Loucy (cell line): ENCODE results near the gene PSD2.

Experiments used
- H2AFZ ChIP-seq: fragments of 200-600 bp; sonication (generic); 2 replicates; pipeline ENCODE4 v1.6.0; 2016; ENCODE audit warnings: antibody characterized with exemption, mild to moderate bottlenecking, low read length, moderate library complexity
- H3F3A ChIP-seq: fragments of 200-600 bp; 2 replicates; pipeline ENCODE4 v1.6.0; 2016; ENCODE audit warnings: antibody characterized with exemption, low read depth, mild to moderate bottlenecking
- H3K27me3 ChIP-seq: fragments of 200-600 bp; sonication (generic); 2 replicates; pipeline ENCODE4 v1.6.1; 2014; ENCODE audit warnings: low read length, mild to moderate bottlenecking; ENCODE audit not compliant: insufficient read depth, poor library complexity, severe bottlenecking
- H3K36me3 ChIP-seq: fragments of 200-600 bp; sonication (generic); 2 replicates; pipeline ENCODE4 v1.6.1; 2016; ENCODE audit warnings: low read length; ENCODE audit not compliant: insufficient read depth
- H3K4me1 ChIP-seq: fragments of 200-600 bp; sonication (generic); 2 replicates; pipeline ENCODE4 v1.5.1; 2014; ENCODE audit warnings: low read length, mild to moderate bottlenecking; ENCODE audit not compliant: insufficient read depth, poor library complexity, severe bottlenecking
- H3K4me2 ChIP-seq: fragments of 200-600 bp; sonication (generic); 2 replicates; pipeline ENCODE4 v1.6.0; 2014; ENCODE audit warnings: antibody characterized with exemption, low read length, low read depth, mild to moderate bottlenecking; ENCODE audit not compliant: poor library complexity, severe bottlenecking
- H3K4me3 ChIP-seq: fragments of 200-600 bp; sonication (generic); 2 replicates; pipeline ENCODE4 v1.5.1; 2014; ENCODE audit warnings: low read length, mild to moderate bottlenecking, mixed read lengths; ENCODE audit not compliant: poor library complexity, severe bottlenecking
- H3K79me2 ChIP-seq: fragments of 200-600 bp; sonication (generic); 2 replicates; pipeline ENCODE4 v1.6.1; 2014; ENCODE audit warnings: low read length; ENCODE audit not compliant: insufficient read depth
- H3K9ac ChIP-seq: fragments of 200-600 bp; sonication (generic); 2 replicates; pipeline ENCODE4 v1.6.0; 2014; ENCODE audit warnings: mild to moderate bottlenecking, low read depth, low read length, moderate library complexity; ENCODE audit not compliant: poor library complexity, severe bottlenecking
- H3K9me2 ChIP-seq: fragments of 200-600 bp; sonication (generic); replicated peaks from 2 replicates; pipeline ENCODE4 v1.6.1; 2016; ENCODE audit warnings: low read depth, low read length, mixed read lengths
- H3K9me3 ChIP-seq: fragments of 200-600 bp; sonication (generic); 2 replicates; pipeline ENCODE4 v1.6.1; 2014; ENCODE audit warnings: mild to moderate bottlenecking, antibody characterized with exemption, low read length, low read depth; ENCODE audit not compliant: insufficient read depth
- H4K20me1 ChIP-seq: fragments of 200-600 bp; sonication (generic); 2 replicates; pipeline ENCODE4 v1.6.0; 2014; ENCODE audit warnings: antibody characterized with exemption, low read length, mild to moderate bottlenecking; ENCODE audit not compliant: insufficient read depth, poor library complexity, severe bottlenecking
- EZH2phosphoT487 ChIP-seq: fragments of 200-600 bp; IDR thresholded peaks from 2 replicates; pipeline ENCODE4 v1.6.1; 2018; ENCODE audit warnings: antibody characterized with exemption, mild to moderate bottlenecking, moderate library complexity, borderline replicate concordance
- TF ChIP-seq, protein P1 (sequence below): fragments of 200-600 bp; sonication (generic); conservative IDR thresholded peaks from 2 replicates; pipeline ENCODE4 v1.5.1; 2014; ENCODE audit warnings: mild to moderate bottlenecking, antibody characterized with exemption, low read length

PSD2 gene

GRCh38 chr5:139831624-139832023, 36.0 kb downstream of the PSD2 start:
- Histone ChIP-seq H2AFZ (no peak overlapping the region), H3F3A (no peaks in the 10 kb centered on the region), H3K9me3 (no peaks in the 10 kb centered on the region), H3K27me3 (no peaks in the 10 kb centered on the region), H3K9ac (no peak overlapping the region), H3K79me2 (no peaks in the 10 kb centered on the region), H3K4me3 (no peak overlapping the region), H3K4me2 (no peak overlapping the region), H3K4me1 (no peaks in the 10 kb centered on the region), H3K36me3 (no peaks in the 10 kb centered on the region), H4K20me1 (no peaks in the 10 kb centered on the region), H3K9me2 (no peaks in the 10 kb centered on the region)
- TF ChIP-seq, protein P1, sequence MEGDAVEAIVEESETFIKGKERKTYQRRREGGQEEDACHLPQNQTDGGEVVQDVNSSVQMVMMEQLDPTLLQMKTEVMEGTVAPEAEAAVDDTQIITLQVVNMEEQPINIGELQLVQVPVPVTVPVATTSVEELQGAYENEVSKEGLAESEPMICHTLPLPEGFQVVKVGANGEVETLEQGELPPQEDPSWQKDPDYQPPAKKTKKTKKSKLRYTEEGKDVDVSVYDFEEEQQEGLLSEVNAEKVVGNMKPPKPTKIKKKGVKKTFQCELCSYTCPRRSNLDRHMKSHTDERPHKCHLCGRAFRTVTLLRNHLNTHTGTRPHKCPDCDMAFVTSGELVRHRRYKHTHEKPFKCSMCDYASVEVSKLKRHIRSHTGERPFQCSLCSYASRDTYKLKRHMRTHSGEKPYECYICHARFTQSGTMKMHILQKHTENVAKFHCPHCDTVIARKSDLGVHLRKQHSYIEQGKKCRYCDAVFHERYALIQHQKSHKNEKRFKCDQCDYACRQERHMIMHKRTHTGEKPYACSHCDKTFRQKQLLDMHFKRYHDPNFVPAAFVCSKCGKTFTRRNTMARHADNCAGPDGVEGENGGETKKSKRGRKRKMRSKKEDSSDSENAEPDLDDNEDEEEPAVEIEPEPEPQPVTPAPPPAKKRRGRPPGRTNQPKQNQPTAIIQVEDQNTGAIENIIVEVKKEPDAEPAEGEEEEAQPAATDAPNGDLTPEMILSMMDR = no peak
- TF ChIP-seq EZH2phosphoT487 = no peak

- no peaks in the 10 kb centered on the region for H3K9me3 ChIP-seq
- no peaks in the 10 kb centered on the region for H3K27me3 ChIP-seq
- H3K9me2 ChIP-seq = no peaks in the 10 kb centered on the region
Measured at GRCh38 chr5:139833525-139833924, 37.9 kb downstream of the PSD2 start.

DNA sequence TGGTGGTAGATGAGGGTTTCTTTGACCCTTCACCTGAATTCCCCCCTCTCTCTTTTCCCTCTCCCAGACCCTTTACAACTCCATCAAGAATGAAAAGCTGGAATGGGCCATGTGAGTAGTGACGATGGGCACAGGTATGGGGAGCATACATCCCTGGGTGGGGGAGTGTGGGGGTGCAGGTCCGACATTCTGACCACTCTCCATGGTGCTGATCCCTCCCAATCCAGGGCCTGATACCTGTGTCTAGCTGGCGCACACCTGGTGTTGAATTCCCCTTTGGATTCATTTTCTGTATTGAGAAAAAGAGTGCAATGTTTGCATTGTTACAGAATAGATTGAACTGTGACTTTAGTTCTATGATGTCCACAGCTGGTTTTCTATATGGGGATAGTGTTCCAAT, 40.0 kb downstream of the PSD2 start:
- Histone ChIP-seq H3K36me3 (no peaks in the 10 kb centered on the region), H3K9me2 (no peaks in the 10 kb centered on the region), H3K4me1 (no peaks in the 10 kb centered on the region), H2AFZ (no peak overlapping the region), H3K9ac (no peak overlapping the region), H4K20me1 (no peaks in the 10 kb centered on the region), H3K4me3 (no peak overlapping the region), H3K27me3 (no peaks in the 10 kb centered on the region), H3K9me3 (no peaks in the 10 kb centered on the region), H3K4me2 (no peak overlapping the region), H3F3A (no peaks in the 10 kb centered on the region), H3K79me2 (no peaks in the 10 kb centered on the region)
- TF ChIP-seq, protein P1 = no peak
- no peak for TF ChIP-seq EZH2phosphoT487

More at GRCh38 chr5:139833525-139833924, 37.9 kb downstream of the PSD2 start:
- no peak overlapping the region for H3K4me3 ChIP-seq
- no peaks in the 10 kb centered on the region for H3K4me1 ChIP-seq
- no peaks in the 10 kb centered on the region for H4K20me1 ChIP-seq
- no peak overlapping the region for H3K4me2 ChIP-seq
- H2AFZ ChIP-seq = no peak overlapping the region
- no peaks in the 10 kb centered on the region for H3F3A ChIP-seq
- H3K9ac ChIP-seq = no peak overlapping the region
- H3K36me3 ChIP-seq = no peaks in the 10 kb centered on the region
- no peaks in the 10 kb centered on the region for H3K79me2 ChIP-seq
- TF ChIP-seq, protein P1 = no peak
- TF ChIP-seq EZH2phosphoT487 = no peak
